K562 (cell line): ENCODE data around the gene SLC25A33. TPM values are rescaled to one million over a fixed set of nuclear protein-coding genes. Genes with fewer than 3 reads are reported as not detected.

Source experiments
- CTCF ChIP-seq, 3 experiments: IDR thresholded peaks in 2 of 3; conservative IDR thresholded peaks in 1 of 3; 2 replicates each; pipeline ENCODE4 v1.5.1; 2011 to 2012; ENCODE audit warnings: low read length in 3 of 3, mild to moderate bottlenecking in 3 of 3, control low read depth in 2 of 3, improper control_type of control experiment in 1 of 3, inconsistent platforms in 1 of 3, low read depth in 1 of 3, mixed read lengths in 1 of 3, moderate library complexity in 1 of 3; ENCODE audit not compliant: insufficient read depth in 2 of 3
- HDAC1 ChIP-seq, 2 experiments: fragments of 450-650 bp; IDR thresholded peaks; 2 replicates each; pipeline ENCODE4 v1.6.1; 2016 to 2017; ENCODE audit warnings: inconsistent platforms in 1 of 2, mild to moderate bottlenecking in 1 of 2, moderate library complexity in 1 of 2
- MCM3 ChIP-seq: fragments of 450-650 bp; IDR thresholded peaks from 2 replicates; pipeline ENCODE4 v1.6.1; 2016
- MTA3 ChIP-seq: fragments of 450-650 bp; formaldehyde crosslinking; IDR thresholded peaks from 2 replicates; pipeline ENCODE4 v1.6.1; 2017; ENCODE audit warnings: mild to moderate bottlenecking, borderline replicate concordance
- NEUROD1 ChIP-seq: fragments of 150-350 bp; IDR thresholded peaks from 2 replicates; pipeline ENCODE4 v1.6.1; 2014; ENCODE audit warnings: borderline replicate concordance, low read length, low read depth; ENCODE audit not compliant: partially characterized antibody
- ZBTB33 ChIP-seq: sonication (generic); formaldehyde crosslinking; IDR thresholded peaks from 2 replicates; pipeline ENCODE4 v1.8.1; 2023; ENCODE audit warnings: mild to moderate bottlenecking, missing genetic modification reagents
- ZBTB7A ChIP-seq: IDR thresholded peaks from 2 replicates; pipeline ENCODE4 v1.6.1; 2011; ENCODE audit warnings: low read depth, mild to moderate bottlenecking, low read length, moderate library complexity, borderline replicate concordance; ENCODE audit not compliant: control insufficient read depth
- ZNF407 ChIP-seq: fragments of 450-650 bp; IDR thresholded peaks from 2 replicates; pipeline ENCODE4 v1.6.1; 2016; ENCODE audit warnings: low read depth
- polyA plus RNA-seq, 8 experiments: library from polyadenylated mRNA; depleted of rRNA in 4 of 8; stranded (reverse) in 5 of 8; unstranded in 3 of 8; fragments of >200 nt; fragmentation: Nextera tagmentation in 2 of 8; fragmentation: Illumina TruSeq in 1 of 8; extraction: Ambion mirVana in 2 of 8; extraction: Trizol in 1 of 8; gene quantifications; 2 replicates each; pipeline versions ENCODE4 v1.2.1 to v1.2.3, GENCODE V29; 2011 to 2014; ENCODE audit warnings: inconsistent platforms in 1 of 8, missing spikeins in 1 of 8
- total RNA-seq, 7 experiments: library from RNA; depleted of rRNA in 6 of 7; stranded (reverse); fragments of >200 nt in 6 of 7; fragmentation: Illumina TruSeq in 2 of 7; extraction: Trizol in 2 of 7; gene quantifications; 2 replicates each; pipeline versions ENCODE4 v1.2.1 to v1.2.3, GENCODE V29; 2011 to 2021; ENCODE audit warnings: low replicate concordance in 1 of 7

SLC25A33 gene
- total and polyA plus RNA-seq, 9 of the 15 experiments (the other 6 are each of a cell fraction or from before 2014, with no cell fraction given) = 3.2 to 23.5 (median 17.5) TPM

DNA sequence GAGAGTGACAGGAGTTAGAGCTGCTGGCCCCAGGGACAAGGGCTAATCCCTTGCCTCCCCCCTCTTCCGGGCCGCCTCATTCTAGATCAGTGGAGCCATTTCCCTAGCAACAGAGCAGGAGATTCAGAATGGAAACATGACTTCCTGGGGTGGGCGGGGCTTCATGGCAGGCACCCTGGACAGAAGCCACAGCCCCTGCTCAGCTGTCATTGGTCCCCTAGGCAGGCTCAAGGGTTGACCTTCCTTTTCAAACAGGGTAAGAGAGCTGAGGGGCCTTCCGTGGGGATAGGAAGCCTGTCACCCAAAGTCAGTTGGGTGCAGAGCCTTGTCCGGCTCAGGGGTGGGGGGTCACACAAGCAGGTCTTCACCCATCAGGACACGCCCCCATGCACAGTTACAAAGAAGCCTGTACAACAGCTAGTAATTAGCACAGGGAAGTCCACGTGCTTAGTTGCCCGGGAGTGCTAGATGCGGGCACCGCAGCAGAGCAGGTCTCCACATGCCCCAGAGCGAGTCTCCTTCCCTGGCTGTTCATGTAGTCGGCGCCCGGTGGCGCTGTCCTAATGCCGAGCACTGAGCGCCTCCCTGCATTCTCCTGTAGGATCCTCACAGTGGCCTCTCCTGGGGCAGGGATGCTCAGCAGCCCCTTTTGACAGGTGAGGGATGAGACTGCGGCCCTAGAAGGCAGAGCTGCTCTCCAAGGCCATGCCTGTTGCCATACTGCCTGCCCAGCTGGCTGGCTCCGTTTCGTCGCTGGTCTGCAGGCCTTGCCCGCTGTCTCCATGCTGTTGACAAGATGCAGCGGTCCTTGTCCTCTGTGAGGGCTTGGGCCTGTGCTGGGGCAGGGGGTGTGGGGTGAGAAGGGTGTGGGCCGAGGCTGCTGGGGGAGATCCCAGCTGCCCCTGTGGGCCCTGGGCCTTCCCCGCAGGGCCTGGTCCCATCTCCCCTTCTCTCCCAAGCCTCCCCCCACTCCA is 54.5 kb downstream of the SLC25A33 start (continued):
- TF ChIP-seq NEUROD1 (no peak), ZBTB33 (CRISPR knock-in tag) (0 out of 2 replicates have a peak, but pooled peaks have one; percentile 32), CTCF (IDR thresholded peaks at IDR 0.05 in 2 of 3, conservative IDR thresholded peaks at IDR 0.05 in 1 of 3; ENCODE audit: insufficient read depth in 2 of 3, low read depth in 1 of 3, low read length in 3 of 3) (no peak), ZBTB7A (peak; percentile 54; the same call in 1 of the 2 replicates), MTA3 (0 out of 2 replicates have a peak, but pooled peaks have one; percentile 30), MCM3 (no peak), HDAC1 (IDR thresholded peaks at IDR 0.05) (peak in 1 of 2 experiments; percentile 36; a peak in 1 of 4 replicates), ZNF407 (no peak)
